Neuronal stem cell (in vitro differentiated cells): Measurements from ENCODE around the gene HSD11B2.

Source experiments
- DNase-seq: peaks from one replicate; pipeline ENCODE4 v3.0.0-alpha.2; 2013; ENCODE audit warnings: low spot score
- H2AFZ ChIP-seq: one replicate; pipeline ENCODE4 v1.6.1; 2013; ENCODE audit warnings: mild to moderate bottlenecking, low read length, inconsistent platforms
- H2AK5ac ChIP-seq: 2 replicates; pipeline ENCODE4 v1.6.1; 2013; ENCODE audit warnings: low read depth, mild to moderate bottlenecking, inconsistent platforms, low read length, moderate library complexity, mixed read lengths
- H2BK120ac ChIP-seq: 2 replicates; pipeline ENCODE4 v1.6.1; 2013; ENCODE audit warnings: low read depth, mild to moderate bottlenecking, inconsistent platforms, low read length, moderate library complexity, mixed read lengths
- H2BK12ac ChIP-seq: one replicate; pipeline ENCODE4 v1.6.1; 2013; ENCODE audit warnings: low read length, inconsistent platforms
- H2BK15ac ChIP-seq: 2 replicates; pipeline ENCODE4 v1.6.1; 2013; ENCODE audit warnings: mild to moderate bottlenecking, low read length, inconsistent platforms, mixed read lengths
- H2BK5ac ChIP-seq: one replicate; pipeline ENCODE4 v1.6.1; 2013; ENCODE audit warnings: inconsistent platforms, mild to moderate bottlenecking, low read length, moderate library complexity
- H3K14ac ChIP-seq: one replicate; pipeline ENCODE4 v1.6.1; 2013; ENCODE audit warnings: low read length, inconsistent platforms
- H3K18ac ChIP-seq: 2 replicates; pipeline ENCODE4 v1.6.1; 2013; ENCODE audit warnings: low read length, inconsistent platforms
- H3K23ac ChIP-seq: 2 replicates; pipeline ENCODE4 v1.6.1; 2013; ENCODE audit warnings: low read depth, mild to moderate bottlenecking, mixed read lengths, low read length, inconsistent platforms; ENCODE audit not compliant: poor library complexity
- H3K27ac ChIP-seq: replicated peaks from 3 replicates; pipeline ENCODE4 v1.5.1; 2013; ENCODE audit warnings: low read length, inconsistent platforms
- H3K27me3 ChIP-seq, 3 experiments: 2 replicates each; pipeline ENCODE4 v1.6.1; 2013; ENCODE audit warnings: low read length in 3 of 3, mild to moderate bottlenecking in 2 of 3, inconsistent platforms in 1 of 3, low read depth in 1 of 3, mixed read lengths in 1 of 3, moderate library complexity in 1 of 3; ENCODE audit not compliant: control insufficient read depth in 3 of 3, insufficient read depth in 3 of 3
- H3K36me3 ChIP-seq, 2 donors: replicated peaks in 1 of 2; 2 replicates each; pipeline ENCODE4 v1.6.1; 2013; ENCODE audit warnings: low read length in 2 of 2; ENCODE audit not compliant: control insufficient read depth in 2 of 2, insufficient read depth in 2 of 2
- H3K4ac ChIP-seq: 2 replicates; pipeline ENCODE4 v1.6.1; 2013; ENCODE audit warnings: inconsistent platforms, mild to moderate bottlenecking, low read length, moderate library complexity
- H3K4me1 ChIP-seq, 2 donors: 1 replicate in 1 of 2; 2 replicates in 1 of 2; pipeline ENCODE4 v1.6.1; 2013; ENCODE audit warnings: low read length in 2 of 2, low read depth in 1 of 2; ENCODE audit not compliant: control insufficient read depth in 2 of 2, insufficient read depth in 1 of 2
- H3K4me2 ChIP-seq: one replicate; pipeline ENCODE4 v1.6.1; 2013; ENCODE audit warnings: mild to moderate bottlenecking, low read length, inconsistent platforms; ENCODE audit not compliant: insufficient read depth, poor library complexity, severe bottlenecking
- H3K4me3 ChIP-seq, 2 donors: 2 replicates each; pipeline ENCODE4 v1.5.1; 2013; ENCODE audit warnings: low read length in 2 of 2, mild to moderate bottlenecking in 2 of 2, inconsistent platforms in 1 of 2, moderate library complexity in 1 of 2
- H3K79me1 ChIP-seq: one replicate; pipeline ENCODE4 v1.6.1; 2013; ENCODE audit warnings: low read depth, mild to moderate bottlenecking, inconsistent platforms, low read length, moderate library complexity
- H3K9ac ChIP-seq: one replicate; pipeline ENCODE4 v1.6.1; 2013; ENCODE audit warnings: mild to moderate bottlenecking, low read depth, low read length, inconsistent platforms; ENCODE audit not compliant: poor library complexity
- H3K9me3 ChIP-seq, 2 donors: replicated peaks in 1 of 2; 2 replicates each; pipeline versions ENCODE3 to v1.6.1; 2013; ENCODE audit warnings: low read length in 2 of 2, mild to moderate bottlenecking in 2 of 2, inconsistent platforms in 1 of 2, low read depth in 1 of 2, mixed read lengths in 1 of 2, moderate library complexity in 1 of 2; ENCODE audit not compliant: control insufficient read depth in 2 of 2, insufficient read depth in 1 of 2
- H4K8ac ChIP-seq: one replicate; pipeline ENCODE4 v1.6.1; 2013; ENCODE audit warnings: low read depth, mild to moderate bottlenecking, inconsistent platforms, low read length, moderate library complexity
- H4K91ac ChIP-seq: one replicate; pipeline ENCODE4 v1.6.1; 2013; ENCODE audit warnings: low read length, low read depth, mild to moderate bottlenecking, inconsistent platforms; ENCODE audit not compliant: poor library complexity
- WGBS, 2 donors: extraction: QIAGEN DNeasy Blood & Tissue Kit; methylation state at CpG; one replicate each; pipeline ENCODE4 v1.1.7; 2013; ENCODE audit warnings: missing lambda C conversion rate in 2 of 2, mixed read lengths in 1 of 2; ENCODE audit not compliant: insufficient read length in 2 of 2, insufficient replicate concordance in 1 of 2; ENCODE audit errors: extremely low coverage in 2 of 2; 5-methylcytosine and 5-hydroxymethylcytosine counted together

HSD11B2 gene

GRCh38 chr16:67425061-67425460 lies 5.9 kb upstream of the HSD11B2 start:
- Histone ChIP-seq H3K23ac (no peak overlapping the region), H3K79me1 (no peaks in the 10 kb centered on the region), H4K8ac (no peak overlapping the region), H2BK5ac (no peak overlapping the region), H3K9ac (no peak overlapping the region), H3K4me3 (no peak overlapping the region), H3K4me1 (peaks cover 17 to 21% of the 10 kb centered on the region in 2 donors), H3K27me3 (peaks cover 3 to 22% (median 19%) of the 10 kb centered on the region in 3 experiments), H3K18ac (no peak overlapping the region), H3K4ac (no peak overlapping the region), H3K4me2 (no peak overlapping the region), H3K27ac (no peak overlapping the region), H4K91ac (no peak overlapping the region), H3K9me3 (no peaks in the 10 kb centered on the region), H3K36me3 (no peaks in the 10 kb centered on the region), H2BK120ac (no peak overlapping the region), H2BK15ac (no peak overlapping the region), H2AK5ac (no peak overlapping the region), H2AFZ (peak overlapping the region; percentile 73), H2BK12ac (no peak overlapping the region), H3K14ac (no peak overlapping the region)
- no peak for DNase-seq
- no CpG with 5 or more reads among the region's 6 CpGs for WGBS, 2 donors

- no peak for DNase-seq
- Histone ChIP-seq H3K4me2 (no peak overlapping the region), H2BK5ac (no peak overlapping the region), H3K36me3 (no peaks in the 10 kb centered on the region), H2AFZ (no peak overlapping the region), H3K4me3 (no peak overlapping the region), H3K9ac (no peak overlapping the region), H2BK12ac (no peak overlapping the region), H3K9me3 (no peaks in the 10 kb centered on the region), H3K23ac (no peak overlapping the region), H3K4ac (no peak overlapping the region), H3K27me3 (peaks cover 8 to 27% (median 24%) of the 10 kb centered on the region in 3 experiments), H3K27ac (no peak overlapping the region), H3K4me1 (peaks cover 17 to 21% of the 10 kb centered on the region in 2 donors), H2BK120ac (no peak overlapping the region), H2BK15ac (no peak overlapping the region), H4K91ac (no peak overlapping the region), H4K8ac (no peak overlapping the region), H3K18ac (no peak overlapping the region), H3K14ac (no peak overlapping the region), H2AK5ac (peak overlapping the region; percentile 11), H3K79me1 (no peaks in the 10 kb centered on the region)
- WGBS, 2 donors: no CpG with 5 or more reads among the region's 4 CpGs
Observed at GRCh38 chr16:67425580-67425979, 5.3 kb upstream of the HSD11B2 start.

GRCh38 chr16:67426022-67426421 lies 4.9 kb upstream of the HSD11B2 start:
- Histone ChIP-seq H2AK5ac (peak overlapping the region; percentile 11), H3K4me1 (peaks cover 17 to 21% of the 10 kb centered on the region in 2 donors), H2BK120ac (no peak overlapping the region), H3K4me3 (no peak overlapping the region), H2BK12ac (no peak overlapping the region), H2BK15ac (no peak overlapping the region), H3K18ac (no peak overlapping the region), H3K4ac (no peak overlapping the region), H3K4me2 (no peak overlapping the region), H4K8ac (no peak overlapping the region), H3K27me3 (peaks cover 10 to 29% (median 25%) of the 10 kb centered on the region in 3 experiments), H2AFZ (no peak overlapping the region), H3K36me3 (no peaks in the 10 kb centered on the region), H3K9ac (no peak overlapping the region), H3K27ac (no peak overlapping the region), H4K91ac (no peak overlapping the region), H3K14ac (no peak overlapping the region), H3K9me3 (no peaks in the 10 kb centered on the region), H3K79me1 (no peaks in the 10 kb centered on the region), H2BK5ac (no peak overlapping the region), H3K23ac (no peak overlapping the region)
- no peak for DNase-seq
- WGBS, 2 donors: no CpG with 5 or more reads among the region's 7 CpGs

GRCh38 chr16:67426950-67427349 lies 4.0 kb upstream of the HSD11B2 start:
- H2BK5ac ChIP-seq: no peak overlapping the region
- peaks cover 22 to 27% of the 10 kb centered on the region in 2 donors for H3K4me1 ChIP-seq
- no peak overlapping the region for H2AFZ ChIP-seq
- peak overlapping the region; percentile 26 for H3K4ac ChIP-seq
- no CpG with 5 or more reads among the region's 7 CpGs for WGBS, 2 donors
- no peak overlapping the region for H3K9ac ChIP-seq
- H3K79me1 ChIP-seq: no peaks in the 10 kb centered on the region
- H3K14ac ChIP-seq: no peak overlapping the region
- peak overlapping the region; percentile 11 for H2AK5ac ChIP-seq
- no peak overlapping the region for H3K4me2 ChIP-seq
- H3K9me3 ChIP-seq: no peaks in the 10 kb centered on the region
- no peak overlapping the region for H3K27ac ChIP-seq
- peak overlapping the region in 1 of 2 donors; percentile 40 for H3K4me3 ChIP-seq
- H3K36me3 ChIP-seq: no peaks in the 10 kb centered on the region
- DNase-seq: no peak
- no peak overlapping the region for H3K18ac ChIP-seq
- H3K27me3 ChIP-seq: peaks cover 14 to 38% (median 25%) of the 10 kb centered on the region in 3 experiments
- H2BK12ac ChIP-seq: peak overlapping the region; percentile 7
- H3K23ac ChIP-seq: peak overlapping the region; percentile 44
- no peak overlapping the region for H4K91ac ChIP-seq
- H2BK15ac ChIP-seq: peak overlapping the region; percentile 54
- H2BK120ac ChIP-seq: no peak overlapping the region
- H4K8ac ChIP-seq: no peak overlapping the region
